GM19193 (cell line): Measurements from ENCODE around the gene KMT2C.

Experiments used
- POLR2A ChIP-seq: IDR thresholded peaks from 4 replicates; pipeline ENCODE4 v1.6.1; 2011; ENCODE audit not compliant: insufficient read depth, insufficient read length; ENCODE audit errors: extremely low read depth

The KMT2C gene

DNA sequence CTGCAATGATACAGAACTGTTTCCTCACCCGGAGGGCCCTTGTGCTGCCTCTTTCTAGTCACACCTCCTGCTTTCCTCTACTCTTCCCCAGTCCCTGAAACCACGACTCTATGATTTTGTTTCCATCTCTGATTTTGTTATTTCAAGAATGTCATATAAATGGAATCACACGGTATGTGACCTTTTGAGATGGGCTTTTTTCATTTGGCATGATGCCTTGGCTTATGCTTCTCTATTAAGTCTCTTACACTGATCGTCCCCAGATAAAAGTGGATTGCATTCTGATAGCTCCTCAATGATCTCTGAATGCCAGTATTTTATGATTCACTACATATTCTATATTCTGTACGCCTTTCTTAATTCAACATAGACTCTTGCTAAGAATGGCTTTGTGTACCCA lies 332.1 kb downstream of the KMT2C start:
- no peak for TF ChIP-seq POLR2A

- no peak for TF ChIP-seq POLR2A
These were observed 332.7 kb downstream of the KMT2C start for GRCh38 chr7:152103066-152103465.

GRCh38 chr7:152097330-152097729 lies 338.5 kb downstream of the KMT2C start:
- no peak for TF ChIP-seq POLR2A

DNA sequence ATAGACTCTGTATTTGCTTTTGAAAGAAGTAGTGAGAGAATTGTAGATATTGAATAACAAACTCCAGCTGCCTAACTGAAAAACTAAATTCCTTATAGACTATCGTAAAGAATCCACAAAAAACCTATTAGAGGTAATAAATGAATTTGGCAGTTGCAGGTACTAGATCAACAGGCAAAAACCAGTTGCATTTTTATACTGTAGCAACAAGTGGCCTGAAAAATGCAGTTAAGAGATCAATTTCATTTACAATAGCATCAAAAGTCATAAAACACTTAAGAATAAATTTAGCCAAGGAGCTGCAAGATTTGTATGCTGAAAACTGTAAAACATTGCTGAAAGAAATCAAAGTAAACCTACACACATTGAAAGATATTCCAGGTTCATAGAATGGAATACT lies 340.0 kb downstream of the KMT2C start:
- no peak for TF ChIP-seq POLR2A

DNA sequence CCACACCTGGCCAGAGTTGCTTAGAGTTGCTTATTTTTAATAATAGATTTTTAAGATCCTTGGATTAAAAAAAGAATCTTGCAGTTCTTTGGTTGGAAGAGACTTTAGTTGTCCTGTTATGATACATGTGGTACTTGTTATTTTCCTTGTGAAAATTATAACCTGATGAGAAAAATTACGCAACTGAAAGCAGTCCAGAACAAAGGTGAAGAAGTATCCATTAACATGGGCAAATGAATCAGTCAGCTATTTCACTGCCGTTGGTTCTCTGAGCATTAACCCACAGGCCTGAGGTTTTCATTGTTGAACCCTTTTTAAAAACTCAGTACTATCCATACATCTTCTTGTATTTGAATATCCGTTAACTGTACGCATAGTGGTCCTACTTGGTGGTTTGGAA lies 342.1 kb downstream of the KMT2C start:
- TF ChIP-seq POLR2A, result no peak

GRCh38 chr7:152090747-152091146 lies 345.1 kb downstream of the KMT2C start:
- TF ChIP-seq POLR2A, result no peak

- no peak for TF ChIP-seq POLR2A
These were observed 346.6 kb downstream of the KMT2C start for GRCh38 chr7:152089183-152089582.

GRCh38 chr7:152086513-152086912 lies 349.3 kb downstream of the KMT2C start:
- TF ChIP-seq POLR2A, result no peak

- no peak for TF ChIP-seq POLR2A
These were observed 350.7 kb downstream of the KMT2C start for GRCh38 chr7:152085131-152085530.
